ENCODE measurements around the gene ROBO1. TPM values are rescaled to one million over a fixed set of nuclear protein-coding genes. Genes with fewer than 3 reads are reported as not detected.
"Not testable (repeated sequence)": the region's sequence is repeated elsewhere in the genome, so short reads cannot be mapped to it uniquely, and the experiment has no call there.

The ROBO1 gene
- total RNA-seq, 2 experiments from 2014 or later, result 8.6 to 9.0 TPM

GRCh38 chr3:79341961-79342360 lies 425.8 kb downstream of the ROBO1 start:
- no peak for TF ChIP-seq CTCF (IDR thresholded peaks at IDR 0.05)
- Mint-ChIP-seq H3K4me1 (ENCODE audit: low read depth) (no peaks in the 10 kb centered on the region), H3K9me3 (peaks cover 4% of the 10 kb centered on the region), H3K36me3 (ENCODE audit: low read depth) (no peaks in the 10 kb centered on the region), H3K27ac (no peak overlapping the region), H3K4me3 (no peak overlapping the region), H3K27me3 (no peaks in the 10 kb centered on the region)
- intact Hi-C loops (cut with micrococcal nuclease), result no loop called here
- ChIA-PET POLR2A (no interaction called here), CTCF (no interaction called here)
- no peak for ATAC-seq
- DNase-seq, result no peak

GRCh38 chr3:79339846-79340245 lies 428.0 kb downstream of the ROBO1 start:
- Mint-ChIP-seq H3K36me3 (ENCODE audit: low read depth) (no peaks in the 10 kb centered on the region), H3K27ac (no peak overlapping the region), H3K4me3 (no peak overlapping the region), H3K4me1 (ENCODE audit: low read depth) (no peaks in the 10 kb centered on the region), H3K27me3 (no peaks in the 10 kb centered on the region), H3K9me3 (peaks cover 6% of the 10 kb centered on the region)
- no peak for ATAC-seq
- DNase-seq, result no peak
- no peak for TF ChIP-seq CTCF (IDR thresholded peaks at IDR 0.05)
- POLR2A ChIA-PET, result no interaction called here
- intact Hi-C loops (cut with micrococcal nuclease), result no loop called here
- CTCF ChIA-PET, result no interaction called here

- peaks cover 6% of the 10 kb centered on the region for H3K9me3 Mint-ChIP-seq
- intact Hi-C loops (cut with micrococcal nuclease), result no loop called here
Measured at GRCh38 chr3:79337798-79338197, 430.0 kb downstream of the ROBO1 start.

GRCh38 chr3:79329154-79329553 lies 438.6 kb downstream of the ROBO1 start:
- Mint-ChIP-seq H3K9me3 (peaks cover 2% of the 10 kb centered on the region), H3K4me1 (ENCODE audit: low read depth) (no peaks in the 10 kb centered on the region)
- POLR2A ChIA-PET, result no interaction called here

More at GRCh38 chr3:79337798-79338197, 430.0 kb downstream of the ROBO1 start:
- H3K4me3 Mint-ChIP-seq, result no peak overlapping the region
- ChIA-PET CTCF (no interaction called here), POLR2A (no interaction called here)
- TF ChIP-seq CTCF (IDR thresholded peaks at IDR 0.05), result no peak
- H3K27ac Mint-ChIP-seq, result no peak overlapping the region
- no peak for ATAC-seq
- no peaks in the 10 kb centered on the region for H3K4me1 Mint-ChIP-seq (ENCODE audit: low read depth)
- H3K36me3 Mint-ChIP-seq (ENCODE audit: low read depth), result no peaks in the 10 kb centered on the region
- H3K27me3 Mint-ChIP-seq, result no peaks in the 10 kb centered on the region
- DNase-seq, result no peak

GRCh38 chr3:79326642-79327041 lies 441.2 kb downstream of the ROBO1 start:
- Mint-ChIP-seq H3K27ac (no peak overlapping the region), H3K9me3 (peaks cover 2% of the 10 kb centered on the region), H3K27me3 (no peaks in the 10 kb centered on the region), H3K4me1 (ENCODE audit: low read depth) (no peaks in the 10 kb centered on the region), H3K4me3 (no peak overlapping the region), H3K36me3 (ENCODE audit: low read depth) (no peaks in the 10 kb centered on the region)
- CTCF ChIA-PET, result no interaction called here
- intact Hi-C loops (cut with micrococcal nuclease), result no loop called here
- DNase-seq (no peak), ATAC-seq (no peak)
- TF ChIP-seq CTCF (IDR thresholded peaks at IDR 0.05), result no peak
- POLR2A ChIA-PET, result no interaction called here

More at GRCh38 chr3:79329154-79329553, 438.6 kb downstream of the ROBO1 start:
- no peak for TF ChIP-seq CTCF (IDR thresholded peaks at IDR 0.05)
- CTCF ChIA-PET, result no interaction called here
- no peak overlapping the region for H3K4me3 Mint-ChIP-seq
- DNase-seq (no peak), ATAC-seq (no peak)
- no peaks in the 10 kb centered on the region for H3K27me3 Mint-ChIP-seq
- intact Hi-C loops (cut with micrococcal nuclease), result no loop called here
- H3K27ac Mint-ChIP-seq, result no peak overlapping the region
- no peaks in the 10 kb centered on the region for H3K36me3 Mint-ChIP-seq (ENCODE audit: low read depth)

GRCh38 chr3:79325833-79326383 lies 441.9 kb downstream of the ROBO1 start:
- H3K36me3 Mint-ChIP-seq (ENCODE audit: low read depth); H3K27ac Mint-ChIP-seq; H3K9me3 Mint-ChIP-seq; CTCF ChIA-PET; H3K4me1 Mint-ChIP-seq (ENCODE audit: low read depth); POLR2A ChIA-PET; H3K4me3 Mint-ChIP-seq; DNase-seq; H3K27me3 Mint-ChIP-seq; intact Hi-C loops (cut with micrococcal nuclease); ATAC-seq: not testable (repeated sequence)

Measured in activated CD8-positive, alpha-beta T cell treated with anti-CD3 and anti-CD28 coated beads for 36 hours (primary cell).